HG03575 (cell line): ENCODE measurements around the gene DGCR6L.
"Not testable (repeated sequence)": the region's sequence is repeated elsewhere in the genome, so short reads cannot be mapped to it uniquely, and the experiment has no call there.

ENCODE experiments used
- ATAC-seq: cut with Tn5 transposase; IDR thresholded peaks from one replicate; pipeline ENCODE4 v1.9.1; 2021; ENCODE audit not compliant: unreplicated experiment, insufficient number of reproducible peaks, low FRiP score; ENCODE audit errors: extremely low read depth

Gene DGCR6L

DNA sequence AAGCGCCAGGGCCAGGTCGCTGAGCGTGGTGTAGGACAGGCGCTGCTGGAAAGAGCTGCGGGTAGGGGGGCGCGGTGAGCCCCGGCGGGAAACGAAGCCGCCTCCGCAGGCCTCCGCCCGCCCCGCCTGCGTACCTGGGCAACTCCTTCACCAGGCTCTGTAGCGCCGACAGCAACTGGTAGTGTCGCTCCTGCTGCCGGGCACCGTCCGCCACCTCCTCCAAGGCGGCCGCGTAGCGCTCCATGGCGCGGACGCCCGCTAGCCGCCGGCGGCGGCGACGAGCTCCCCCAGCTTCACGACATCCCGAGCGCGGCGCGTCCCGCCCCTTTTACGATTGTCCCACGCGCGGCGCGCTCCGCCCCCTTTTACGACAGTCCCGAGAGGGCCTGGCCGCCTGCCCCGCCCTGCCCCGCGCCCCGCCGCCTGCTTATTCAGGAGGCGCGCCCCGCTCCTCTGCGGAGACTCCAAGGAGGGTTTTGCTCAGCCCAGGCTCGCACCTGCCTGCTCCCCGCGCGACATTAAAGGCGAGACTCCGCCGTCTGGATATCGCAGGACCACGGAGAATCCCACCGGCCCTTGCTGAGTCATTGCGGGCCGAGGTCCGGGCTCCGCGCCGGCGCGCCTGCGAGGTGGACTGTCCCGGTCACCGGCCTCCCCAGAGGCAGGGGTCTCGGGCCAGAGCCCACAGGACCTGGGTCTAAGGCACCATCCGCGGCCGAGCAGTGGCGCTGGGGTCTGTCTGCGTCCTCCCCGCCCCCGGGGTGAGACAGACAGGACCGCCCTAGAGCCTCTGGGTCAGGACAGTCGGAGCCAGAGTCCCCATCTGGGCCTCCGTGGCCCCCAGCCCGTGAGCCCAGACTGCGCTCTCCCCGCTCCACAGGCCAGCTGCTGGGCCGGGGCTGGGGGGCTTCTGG, at the start of gene DGCR6L:
DGCR6L (minus strand) TSS at position 316 of the 914 bp plus-strand sequence; CDS start at position 244, 72 bp downstream.
- ATAC-seq: no peak

DNA sequence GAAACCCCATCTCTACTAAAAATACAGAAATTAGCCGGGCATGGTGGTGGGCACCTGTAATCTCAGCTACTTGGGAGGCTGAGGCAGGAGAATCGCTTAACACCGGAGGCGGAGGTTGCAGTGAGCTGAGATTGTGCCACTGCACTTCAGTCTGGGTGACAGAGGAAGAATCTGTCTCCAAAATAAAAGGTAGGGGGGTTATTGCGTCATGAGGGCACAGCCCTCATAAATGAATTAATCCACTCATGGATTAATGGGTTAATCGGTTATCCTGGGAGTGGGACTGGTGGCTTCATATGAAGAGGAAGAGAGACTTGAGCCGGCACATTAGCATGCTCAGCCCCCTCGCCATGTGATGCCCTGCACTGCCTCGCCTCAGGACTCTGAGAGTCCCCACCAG, 49.0 kb upstream of the DGCR6L start:
- ATAC-seq: not testable (repeated sequence)

DNA sequence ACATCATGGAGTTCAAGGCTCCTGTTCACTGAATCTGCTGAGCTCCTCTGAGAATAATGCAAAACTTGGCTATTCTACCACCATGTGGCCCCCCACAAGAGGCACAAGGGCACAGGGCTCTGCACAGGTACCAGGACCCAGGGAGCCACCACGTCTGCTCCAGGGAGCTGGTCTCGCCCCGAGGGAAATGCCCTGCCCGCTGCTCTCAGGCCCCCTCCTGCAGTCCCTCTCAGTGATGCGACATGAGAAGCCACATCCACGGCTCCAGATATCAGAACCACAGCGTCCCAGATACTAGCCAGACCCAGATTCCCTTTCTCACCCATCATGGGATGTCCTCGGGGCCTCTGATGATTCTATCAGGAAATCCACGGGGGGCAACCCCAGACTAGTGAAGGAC, 47.0 kb upstream of the DGCR6L start:
- not testable (repeated sequence) for ATAC-seq

DNA sequence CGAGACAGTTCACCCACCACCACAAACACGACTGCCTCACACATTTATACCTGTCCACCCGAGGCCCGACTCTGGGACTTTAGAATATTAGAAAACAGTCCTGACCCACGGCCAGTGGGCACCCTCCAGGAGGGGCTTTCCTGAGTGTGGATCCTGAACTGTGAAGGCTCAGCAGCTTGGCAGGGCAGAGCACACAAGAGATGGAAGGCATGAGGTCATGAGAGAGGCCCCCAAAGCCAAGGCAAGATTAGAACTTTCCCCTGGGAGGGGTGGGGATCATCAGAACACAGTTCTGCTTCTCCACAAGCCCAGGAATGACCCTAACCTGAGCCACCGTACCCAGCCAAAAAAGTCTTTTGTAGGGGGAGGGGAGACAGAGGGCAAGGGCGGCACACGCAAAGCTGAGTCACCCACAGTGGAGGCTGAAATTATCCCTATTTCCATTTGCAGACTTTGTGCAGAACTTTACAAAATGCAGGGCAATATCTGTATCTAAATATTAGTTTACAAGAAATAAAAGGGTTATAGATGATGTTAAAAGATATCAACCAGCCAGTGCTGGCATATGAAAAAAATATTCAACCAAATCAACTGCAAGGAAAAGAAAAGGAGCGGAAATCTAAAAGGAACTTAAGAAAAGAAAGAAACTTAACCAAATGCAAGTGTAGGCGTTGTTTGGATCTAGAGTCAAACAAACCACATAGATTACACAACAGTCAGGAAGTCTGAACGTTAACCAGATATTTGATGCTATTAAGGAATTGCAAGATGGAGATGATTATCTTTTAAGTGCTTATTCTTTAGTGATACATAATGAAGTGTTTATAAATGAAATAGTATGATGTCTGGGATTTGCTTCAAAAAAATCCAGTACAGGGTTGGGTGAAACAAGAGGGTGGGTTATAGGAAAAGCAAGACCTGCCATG, 44.7 kb upstream of the DGCR6L start:
- not testable (repeated sequence) for ATAC-seq

DNA sequence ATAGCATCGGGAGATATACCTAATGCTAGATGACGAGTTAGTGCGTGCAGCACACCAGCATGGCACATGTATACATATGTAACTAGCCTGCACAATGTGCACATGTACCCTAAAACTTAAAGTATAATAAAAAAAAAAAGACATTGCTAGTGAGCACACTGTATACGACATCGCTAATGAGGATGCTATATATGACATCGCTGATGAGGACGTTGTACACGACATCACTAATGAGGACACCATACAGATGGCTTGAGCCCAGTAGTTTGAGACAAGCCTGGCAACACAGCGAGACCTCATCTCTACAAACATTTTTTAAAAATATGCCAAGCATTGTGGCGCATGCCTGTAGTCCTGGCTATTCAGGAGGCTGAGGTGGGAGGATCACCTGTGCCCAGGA, 42.5 kb upstream of the DGCR6L start:
- not testable (repeated sequence) for ATAC-seq

DNA sequence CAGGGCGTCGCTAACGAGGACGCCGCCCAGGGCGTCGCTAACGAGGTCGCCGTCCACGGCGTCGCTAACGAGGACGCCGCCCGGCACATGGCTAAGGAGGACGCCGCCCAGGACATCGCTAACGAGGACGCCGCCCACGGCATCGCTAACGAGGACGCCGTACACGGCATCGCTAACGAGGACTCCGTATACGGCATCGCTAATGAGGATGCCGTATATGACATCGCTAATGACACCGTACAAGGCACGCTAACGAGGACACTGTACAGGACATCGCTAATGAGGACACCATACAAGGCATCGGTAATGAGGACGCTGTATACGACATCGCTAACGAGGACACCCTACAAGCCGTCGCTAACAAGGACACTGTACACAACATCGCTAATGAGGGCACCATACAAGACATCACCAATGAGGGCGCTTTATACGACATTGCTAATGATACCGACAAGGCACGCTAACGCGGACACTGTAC, 41.9 kb upstream of the DGCR6L start:
- ATAC-seq: not testable (repeated sequence)

DNA sequence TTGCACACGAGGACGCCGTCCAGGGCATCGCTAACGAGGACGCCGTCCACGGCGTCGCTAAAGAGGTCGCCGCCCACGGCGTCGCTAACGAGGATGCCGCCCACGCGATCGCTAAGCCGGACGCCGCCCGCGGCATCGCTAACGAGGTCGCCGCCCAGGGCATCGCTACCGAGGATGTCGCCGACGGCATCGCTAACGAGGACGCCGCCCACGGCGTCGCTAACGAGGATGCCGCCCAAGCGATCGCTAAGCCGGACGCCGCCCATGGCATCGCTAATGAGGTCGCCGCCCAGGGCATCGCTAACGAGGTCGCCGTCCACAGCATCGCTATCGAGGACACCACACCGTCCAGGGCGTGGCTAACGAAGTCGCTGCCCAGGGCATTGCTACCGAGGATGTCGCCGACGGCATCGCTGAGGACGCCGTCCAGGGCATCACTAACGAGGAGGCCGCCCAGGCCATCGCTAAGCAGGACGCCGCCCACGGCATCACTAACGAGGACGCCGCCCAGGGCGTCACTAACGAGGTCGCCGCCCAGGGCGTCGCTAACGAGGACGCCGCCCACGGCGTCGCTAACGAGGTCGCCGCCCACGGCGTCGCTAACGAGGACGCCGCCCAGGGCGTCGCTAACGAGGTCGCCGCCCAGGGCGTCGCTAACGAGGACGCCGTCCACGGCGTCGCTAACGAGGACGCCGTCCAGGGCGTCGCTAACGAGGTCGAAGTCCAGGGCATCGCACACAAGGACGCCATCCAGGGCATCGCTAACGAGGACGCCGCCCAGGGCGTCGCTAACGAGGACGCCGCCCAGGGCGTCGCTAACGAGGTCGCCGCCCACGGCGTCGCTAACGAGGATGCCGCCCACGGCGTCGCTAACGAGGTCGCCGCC, 41.2 kb upstream of the DGCR6L start:
- ATAC-seq: not testable (repeated sequence)

DNA sequence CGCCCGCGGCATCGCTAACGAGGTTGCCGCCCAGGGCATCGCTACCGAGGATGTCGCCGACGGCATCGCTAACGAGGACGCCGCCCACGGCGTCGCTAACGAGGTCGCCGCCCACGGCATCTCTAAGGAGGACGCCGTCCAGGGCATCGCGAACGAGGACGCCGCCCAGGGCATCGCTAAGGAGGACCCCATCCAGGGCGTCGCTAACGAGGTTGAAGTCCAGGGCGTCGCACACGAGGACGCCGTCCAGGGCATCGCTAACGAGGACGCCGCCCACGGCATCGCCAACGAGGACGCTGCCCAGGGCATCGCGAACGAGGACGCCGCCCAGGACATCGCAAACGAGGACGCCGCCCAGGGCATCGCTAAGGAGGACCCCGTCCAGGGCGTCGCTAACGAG, 40.4 kb upstream of the DGCR6L start:
- ATAC-seq: not testable (repeated sequence)

DNA sequence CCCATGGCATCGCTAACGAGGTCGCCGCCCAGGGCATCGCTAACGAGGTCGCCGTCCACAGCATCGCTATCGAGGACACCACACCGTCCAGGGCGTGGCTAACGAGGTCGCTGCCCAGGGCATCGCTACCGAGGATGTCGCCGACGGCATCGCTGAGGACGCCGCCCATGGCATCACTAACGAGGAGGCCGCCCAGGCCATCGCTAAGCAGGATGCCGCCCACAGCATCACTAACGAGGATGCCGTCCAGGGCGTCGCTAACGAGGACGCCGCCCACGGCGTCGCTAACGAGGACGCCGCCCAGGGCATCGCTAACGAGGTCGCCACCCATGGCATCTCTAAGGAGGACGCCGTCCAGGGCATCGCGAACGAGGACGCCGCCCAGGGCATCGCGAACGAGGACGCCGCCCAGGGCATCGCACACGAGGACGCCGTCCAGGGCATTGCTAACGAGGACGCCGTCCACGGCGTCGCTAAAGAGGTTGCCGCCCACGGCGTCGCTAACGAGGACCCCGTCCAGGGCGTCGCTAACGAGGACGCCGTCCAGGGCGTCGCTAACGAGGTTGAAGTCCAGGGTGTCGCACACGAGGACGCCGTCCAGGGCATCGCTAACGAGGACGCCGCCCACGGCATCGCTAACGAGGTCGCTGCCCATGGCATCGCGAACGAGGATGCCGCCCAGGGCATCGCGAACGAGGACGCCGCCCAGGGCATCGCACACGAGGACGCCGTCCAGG, 38.8 kb upstream of the DGCR6L start:
- ATAC-seq: not testable (repeated sequence)

DNA sequence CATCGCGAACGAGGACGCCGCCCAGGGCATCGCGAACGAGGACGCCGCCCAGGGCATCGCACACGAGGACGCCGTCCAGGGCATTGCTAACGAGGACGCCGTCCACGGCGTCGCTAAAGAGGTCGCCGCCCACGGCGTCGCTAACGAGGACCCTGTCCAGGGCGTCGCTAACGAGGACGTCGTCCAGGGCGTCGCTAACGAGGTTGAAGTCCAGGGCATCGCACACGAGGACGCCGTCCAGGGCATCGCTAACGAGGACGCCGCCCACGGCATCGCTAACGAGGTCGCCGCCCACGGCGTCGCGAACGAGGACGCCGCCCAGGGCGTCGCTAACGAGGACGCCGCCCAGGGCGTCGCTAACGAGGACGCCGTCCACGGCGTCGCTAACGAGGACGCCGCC, 38.1 kb upstream of the DGCR6L start:
- ATAC-seq: not testable (repeated sequence)

DNA sequence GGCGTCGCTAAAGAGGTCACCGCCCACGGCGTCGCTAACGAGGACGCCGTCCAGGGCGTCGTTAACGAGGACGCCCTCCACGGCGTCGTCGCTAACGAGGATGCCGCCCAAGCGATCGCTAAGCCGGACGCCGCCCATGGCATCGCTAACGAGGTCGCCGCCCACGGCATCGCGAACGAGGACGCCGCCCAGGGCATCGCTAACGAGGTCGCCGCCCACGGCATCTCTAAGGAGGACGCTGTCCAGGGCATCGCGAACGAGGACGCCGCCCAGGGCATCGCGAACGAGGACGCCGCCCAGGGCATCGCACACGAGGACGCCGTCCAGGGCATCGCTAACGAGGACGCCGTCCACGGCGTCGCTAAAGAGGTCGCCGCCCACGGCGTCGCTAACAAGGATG, 37.0 kb upstream of the DGCR6L start:
- not testable (repeated sequence) for ATAC-seq

DNA sequence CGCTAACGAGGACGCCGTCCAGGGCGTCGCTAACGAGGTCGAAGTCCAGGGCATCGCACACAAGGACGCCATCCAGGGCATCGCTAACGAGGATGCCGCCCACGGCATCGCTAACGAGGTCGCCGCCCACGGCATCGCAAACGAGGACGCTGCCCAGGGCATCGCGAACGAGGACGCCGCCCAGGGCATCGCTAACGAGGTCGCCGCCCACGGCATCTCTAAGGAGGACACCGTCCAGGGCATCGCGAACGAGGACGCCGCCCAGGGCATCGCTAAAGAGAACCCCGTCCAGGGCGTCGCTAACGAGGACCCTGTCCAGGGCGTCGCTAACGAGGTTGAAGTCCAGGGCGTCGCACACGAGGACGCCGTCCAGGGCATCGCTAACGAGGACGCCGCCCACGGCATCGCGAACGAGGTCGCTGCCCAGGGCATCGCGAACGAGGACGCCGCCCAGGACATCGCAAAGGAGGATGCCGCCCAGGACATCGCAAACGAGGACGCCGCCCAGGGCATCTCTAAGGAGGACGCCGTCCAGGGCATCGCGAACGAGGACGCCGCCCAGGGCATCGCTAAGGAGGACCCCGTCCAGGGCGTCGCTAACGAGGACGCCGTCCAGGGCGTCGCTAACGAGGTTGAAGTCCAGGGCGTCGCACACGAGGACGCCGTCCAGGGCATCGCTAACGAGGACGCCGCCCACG, 36.2 kb upstream of the DGCR6L start:
- ATAC-seq: not testable (repeated sequence)

DNA sequence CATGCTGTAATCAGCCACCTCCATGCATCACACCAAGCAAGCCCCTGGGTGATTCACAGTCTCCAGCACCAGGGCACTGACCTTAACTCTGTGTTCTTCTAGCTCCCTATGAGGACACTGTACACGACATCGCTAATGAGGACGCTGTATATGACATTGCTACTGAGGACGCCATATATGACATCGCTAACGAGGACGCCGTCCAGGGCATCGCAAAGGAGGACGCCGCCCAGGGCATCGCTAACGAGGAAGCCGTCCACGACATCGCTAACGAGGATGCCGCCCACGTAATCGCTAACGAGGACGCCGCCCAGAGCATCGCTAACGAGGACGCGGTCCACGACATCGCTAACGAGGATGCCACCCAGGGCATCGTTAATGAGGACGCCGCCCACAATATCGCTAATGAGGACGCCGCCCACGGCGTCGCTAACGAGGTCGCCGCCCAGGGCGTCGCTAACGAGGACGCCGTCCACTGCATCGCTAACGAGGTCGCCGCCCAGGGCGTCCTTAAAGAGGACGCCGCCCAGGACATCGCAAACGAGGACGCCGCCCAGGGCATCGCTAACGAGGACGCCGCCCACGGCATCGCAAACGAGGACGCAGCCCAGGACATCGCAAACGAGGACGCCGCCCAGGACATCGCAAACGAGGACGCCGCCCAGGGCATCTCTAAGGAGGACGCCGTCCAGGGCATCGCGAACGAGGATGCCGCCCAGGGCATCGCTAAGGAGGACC, 34.5 kb upstream of the DGCR6L start:
- ATAC-seq: no peak

DNA sequence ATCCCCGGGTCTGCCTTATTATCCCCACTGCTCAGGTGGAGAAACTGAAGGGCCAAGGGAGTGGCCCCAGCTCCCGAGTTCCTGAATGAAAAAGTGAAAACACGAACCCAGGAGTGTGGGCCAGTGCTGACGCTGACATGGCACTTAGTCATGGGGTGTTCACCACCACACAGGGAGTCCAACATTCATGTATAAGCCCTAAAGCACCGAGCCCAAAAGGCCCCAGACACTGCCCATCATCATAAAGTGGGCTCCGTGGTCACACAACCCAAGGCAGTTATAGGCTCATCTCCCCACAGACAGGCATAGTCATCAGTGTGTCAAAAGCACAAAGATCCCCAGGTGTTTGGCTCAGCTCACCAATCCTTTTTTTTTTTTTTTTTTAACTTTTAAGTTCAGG, 32.7 kb upstream of the DGCR6L start:
- ATAC-seq: not testable (repeated sequence)

DNA sequence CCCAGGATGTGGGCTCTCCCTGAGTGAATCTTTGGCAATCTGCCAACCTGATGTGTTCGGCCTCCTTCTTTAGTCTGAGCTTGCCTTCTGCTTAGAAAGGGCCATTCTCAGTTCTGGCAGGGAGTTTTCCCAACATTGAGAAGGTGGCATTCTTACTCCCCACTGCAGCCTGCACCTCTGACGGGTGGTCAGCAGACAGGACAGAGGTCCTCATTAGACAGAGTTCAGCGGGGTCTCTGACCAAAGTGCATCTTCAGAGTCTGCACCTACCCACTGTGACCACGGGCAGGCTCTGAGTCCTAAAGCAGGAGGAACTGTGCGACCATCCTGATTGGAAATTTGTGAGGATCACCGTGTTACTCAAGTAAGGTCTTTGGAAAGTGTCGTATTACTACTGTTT, 26.7 kb upstream of the DGCR6L start:
- not testable (repeated sequence) for ATAC-seq

DNA sequence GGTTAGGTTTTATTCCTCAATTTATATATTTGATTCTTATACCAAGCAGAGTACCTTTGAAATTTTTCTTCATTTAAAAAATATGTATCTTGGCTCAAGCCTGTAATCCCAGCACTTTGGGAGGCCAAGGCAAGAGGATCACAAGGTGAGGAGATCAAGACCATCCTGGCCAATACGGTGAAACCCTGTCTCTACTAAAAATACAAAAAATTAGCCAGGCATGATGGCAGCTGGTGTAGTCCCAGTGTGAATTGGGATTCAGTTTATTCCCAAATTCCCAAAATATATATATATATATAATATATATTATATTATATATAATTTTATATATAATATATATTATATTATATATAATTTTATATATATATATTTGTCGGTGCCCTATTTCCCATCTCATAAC, 18.4 kb upstream of the DGCR6L start:
- not testable (repeated sequence) for ATAC-seq

DNA sequence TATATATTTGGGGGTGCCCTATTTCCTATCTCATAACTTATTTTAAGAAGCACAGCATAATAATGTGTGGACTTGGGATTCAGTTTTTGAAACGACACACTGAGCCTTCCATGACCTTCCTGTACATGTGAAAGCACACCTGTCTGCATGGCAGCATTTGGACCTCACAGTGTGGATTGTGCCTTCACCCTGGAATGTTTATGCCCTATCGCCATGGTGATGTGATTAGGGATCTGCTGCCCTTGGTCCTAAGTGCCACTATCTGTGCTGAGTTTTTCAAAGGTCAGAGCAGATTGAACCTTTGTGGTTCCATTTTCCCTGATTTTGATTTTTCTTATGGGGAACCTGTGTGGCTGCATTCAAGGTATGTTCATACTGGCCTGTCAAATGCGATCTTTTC, 17.9 kb upstream of the DGCR6L start:
- ATAC-seq: not testable (repeated sequence)
